Trophoblast cell (in vitro differentiated cells and primary cell): ENCODE results near the gene LLGL2.

Experiments
- DNase-seq, 2 donors: peaks; one replicate each; pipeline ENCODE4 v3.0.0-alpha.2; 2016
- H2AFZ ChIP-seq: 2 replicates; pipeline ENCODE4 v1.6.1; 2013; ENCODE audit warnings: low read length, moderate library complexity, mild to moderate bottlenecking; ENCODE audit not compliant: insufficient read depth, poor library complexity
- H2AK5ac ChIP-seq: 2 replicates; pipeline ENCODE4 v1.6.1; 2013; ENCODE audit warnings: mild to moderate bottlenecking, low read length
- H2BK120ac ChIP-seq: 2 replicates; pipeline ENCODE4 v1.6.1; 2013; ENCODE audit warnings: low read length, mild to moderate bottlenecking, moderate library complexity; ENCODE audit not compliant: insufficient read depth, poor library complexity
- H2BK12ac ChIP-seq: 2 replicates; pipeline ENCODE4 v1.6.1; 2013; ENCODE audit warnings: mild to moderate bottlenecking, low read length, moderate library complexity
- H2BK5ac ChIP-seq: 2 replicates; pipeline ENCODE4 v1.6.1; 2013; ENCODE audit warnings: low read length, low read depth, moderate library complexity, mild to moderate bottlenecking; ENCODE audit not compliant: poor library complexity
- H3K14ac ChIP-seq: 2 replicates; pipeline ENCODE4 v1.6.1; 2013; ENCODE audit warnings: mild to moderate bottlenecking, low read length
- H3K18ac ChIP-seq: 2 replicates; pipeline ENCODE4 v1.6.1; 2013; ENCODE audit warnings: mild to moderate bottlenecking, low read length
- H3K23ac ChIP-seq: 2 replicates; pipeline ENCODE4 v1.6.1; 2013; ENCODE audit warnings: low read length
- H3K27ac ChIP-seq: 2 replicates; pipeline ENCODE4 v1.5.1; 2013; ENCODE audit warnings: low read depth, mild to moderate bottlenecking, inconsistent platforms, low read length, moderate library complexity
- H3K27me3 ChIP-seq: 2 replicates; pipeline ENCODE4 v1.6.1; 2013; ENCODE audit warnings: inconsistent platforms, mild to moderate bottlenecking, low read length, moderate library complexity; ENCODE audit not compliant: insufficient read depth
- H3K36me3 ChIP-seq, 2 experiments: 1 replicate in 1 of 2; 2 replicates in 1 of 2; pipeline ENCODE4 v1.6.1; 2013; ENCODE audit warnings: low read length in 2 of 2, mild to moderate bottlenecking in 2 of 2, moderate library complexity in 1 of 2; ENCODE audit not compliant: insufficient read depth in 2 of 2, control insufficient read depth in 1 of 2
- H3K4ac ChIP-seq: 2 replicates; pipeline ENCODE4 v1.6.1; 2013; ENCODE audit warnings: low read depth, mild to moderate bottlenecking, low read length, moderate library complexity
- H3K4me1 ChIP-seq, 2 experiments: 1 replicate in 1 of 2; 2 replicates in 1 of 2; pipeline ENCODE4 v1.6.1; 2013; ENCODE audit warnings: low read length in 2 of 2, mild to moderate bottlenecking in 2 of 2, moderate library complexity in 1 of 2; ENCODE audit not compliant: insufficient read depth in 2 of 2, control insufficient read depth in 1 of 2
- H3K4me2 ChIP-seq: 2 replicates; pipeline ENCODE4 v1.6.1; 2013; ENCODE audit warnings: inconsistent platforms, mild to moderate bottlenecking, low read length, moderate library complexity
- H3K4me3 ChIP-seq: 2 replicates; pipeline ENCODE4 v1.5.1; 2013; ENCODE audit warnings: mild to moderate bottlenecking, low read depth, low read length, inconsistent platforms
- H3K79me1 ChIP-seq: one replicate; pipeline ENCODE4 v1.6.1; 2013; ENCODE audit warnings: low read length
- H3K79me2 ChIP-seq: 2 replicates; pipeline ENCODE4 v1.6.1; 2013; ENCODE audit warnings: low read length, mild to moderate bottlenecking; ENCODE audit not compliant: control insufficient read depth, insufficient read depth, poor library complexity
- H3K9ac ChIP-seq: 2 replicates; pipeline ENCODE4 v1.6.1; 2013; ENCODE audit warnings: mild to moderate bottlenecking, low read length
- H3K9me3 ChIP-seq: 2 replicates; pipeline ENCODE4 v1.6.1; 2013; ENCODE audit warnings: low read depth, mild to moderate bottlenecking, control low read depth, inconsistent platforms, low read length; ENCODE audit not compliant: insufficient read depth
- H4K12ac ChIP-seq: 2 replicates; pipeline ENCODE4 v1.6.1; 2013; ENCODE audit warnings: low read depth, mild to moderate bottlenecking, low read length, moderate library complexity
- H4K8ac ChIP-seq: 2 replicates; pipeline ENCODE4 v1.6.1; 2013; ENCODE audit warnings: low read depth, mild to moderate bottlenecking, low read length, moderate library complexity
- H4K91ac ChIP-seq: one replicate; pipeline ENCODE4 v1.6.1; 2013; ENCODE audit warnings: low read depth, mild to moderate bottlenecking, low read length, moderate library complexity
- WGBS: extraction: QIAGEN DNeasy Blood & Tissue Kit; methylation state at CpG from one replicate; pipeline ENCODE4 v1.1.7; 2013; ENCODE audit warnings: missing lambda C conversion rate; ENCODE audit not compliant: insufficient read length, insufficient coverage; ENCODE audit errors: extremely low coverage; 5-methylcytosine and 5-hydroxymethylcytosine counted together

LLGL2 gene

DNA sequence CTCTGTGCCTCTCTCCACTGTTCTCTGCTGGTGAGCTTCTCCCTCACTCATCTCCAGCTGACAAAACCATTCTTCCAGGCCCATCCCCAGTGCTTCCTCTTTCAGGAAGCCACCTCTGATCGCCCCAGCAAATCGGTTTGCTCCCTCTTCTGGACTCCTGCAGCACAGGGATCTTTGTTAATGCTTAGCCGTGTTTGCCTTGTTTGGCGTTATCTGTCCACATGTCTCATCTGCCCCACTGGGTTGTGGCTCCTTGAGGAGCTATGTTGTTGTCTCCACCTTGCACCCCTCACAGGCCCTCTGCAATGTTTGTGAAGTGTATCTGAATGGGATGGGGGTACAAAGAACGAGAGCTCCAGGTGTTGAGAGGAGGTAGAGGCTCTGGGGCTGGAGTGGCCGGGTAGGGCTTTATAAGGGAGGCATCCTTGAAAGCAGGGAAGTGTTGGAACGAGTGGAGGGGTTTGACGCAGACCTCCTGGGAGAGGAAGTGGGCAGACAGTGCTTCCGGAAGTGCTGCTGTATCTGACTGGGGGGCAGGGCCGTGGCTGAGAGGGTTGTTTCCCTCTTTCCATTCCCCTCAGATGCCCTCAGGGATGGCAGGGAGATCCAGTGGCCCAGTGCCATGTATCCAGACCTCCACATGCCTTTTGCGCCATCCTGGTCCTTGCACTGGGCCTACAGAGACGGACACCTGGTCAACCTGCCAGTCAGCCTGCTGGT lies 38.0 kb upstream of the LLGL2 start:
- no peak overlapping the region for H3K4me2 ChIP-seq
- H3K14ac ChIP-seq = no peak overlapping the region
- no peak overlapping the region for H3K4me3 ChIP-seq
- H2BK5ac ChIP-seq = no peak overlapping the region
- H3K23ac ChIP-seq = no peak overlapping the region
- no peak overlapping the region for H3K4ac ChIP-seq
- no peak overlapping the region for H3K18ac ChIP-seq
- H3K9me3 ChIP-seq = peaks cover 1% of the 10 kb centered on the region
- no peaks in the 10 kb centered on the region for H3K79me1 ChIP-seq
- H3K27ac ChIP-seq = no peak overlapping the region
- no peak for DNase-seq
- no peak overlapping the region for H2BK120ac ChIP-seq
- H4K12ac ChIP-seq = no peak overlapping the region
- no peak overlapping the region for H4K91ac ChIP-seq
- H3K27me3 ChIP-seq = no peaks in the 10 kb centered on the region
- no peak overlapping the region for H4K8ac ChIP-seq
- H2AFZ ChIP-seq = no peak overlapping the region
- no CpG with 5 or more reads among the region's 12 CpGs for WGBS
- no peak overlapping the region for H2AK5ac ChIP-seq
- no peaks in the 10 kb centered on the region for H3K79me2 ChIP-seq
- no peak overlapping the region for H3K9ac ChIP-seq
- H3K36me3 ChIP-seq = peaks cover 19 to 41% of the 10 kb centered on the region in 2 experiments
- H3K4me1 ChIP-seq = no peaks in the 10 kb centered on the region
- H2BK12ac ChIP-seq = no peak overlapping the region

- WGBS = no CpG with 5 or more reads among the region's 24 CpGs
- Histone ChIP-seq H3K79me1 (no peaks in the 10 kb centered on the region), H2BK12ac (no peak overlapping the region), H2AFZ (no peak overlapping the region), H3K27ac (no peak overlapping the region), H2AK5ac (no peak overlapping the region), H3K4ac (no peak overlapping the region), H3K23ac (no peak overlapping the region), H4K91ac (no peak overlapping the region), H3K4me3 (no peak overlapping the region), H2BK5ac (no peak overlapping the region), H4K12ac (no peak overlapping the region), H2BK120ac (no peak overlapping the region), H3K27me3 (no peaks in the 10 kb centered on the region), H4K8ac (no peak overlapping the region), H3K18ac (no peak overlapping the region), H3K79me2 (no peaks in the 10 kb centered on the region), H3K36me3 (peaks cover 33 to 52% of the 10 kb centered on the region in 2 experiments), H3K14ac (no peak overlapping the region), H3K4me1 (no peaks in the 10 kb centered on the region), H3K9me3 (peaks cover 1% of the 10 kb centered on the region), H3K4me2 (no peak overlapping the region), H3K9ac (no peak overlapping the region)
- no peak for DNase-seq
Observed at GRCh38 chr17:75488693-75489510, 36.6 kb upstream of the LLGL2 start.

DNA sequence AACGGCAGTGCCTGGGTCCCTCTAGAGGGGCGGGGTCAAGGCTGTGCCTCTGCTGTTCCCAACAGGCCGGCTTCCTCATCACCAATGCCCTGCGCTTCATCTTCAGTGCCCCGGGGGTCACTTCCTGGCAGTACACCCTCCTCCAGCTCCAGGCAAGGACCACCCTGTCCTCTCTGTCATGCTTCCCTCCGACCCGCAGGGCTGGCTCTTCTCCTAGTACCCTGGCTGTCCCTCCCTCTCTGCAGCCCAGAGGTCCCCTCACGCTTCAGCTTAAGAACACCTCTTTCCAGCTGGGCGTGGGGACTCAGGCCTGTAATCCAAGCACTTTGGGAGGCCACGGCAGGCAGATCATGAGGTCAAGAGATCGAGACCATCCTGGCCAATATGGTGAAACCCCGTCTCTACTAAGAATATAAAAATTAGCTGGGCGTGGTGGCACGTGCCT lies 36.0 kb upstream of the LLGL2 start:
- Histone ChIP-seq H4K91ac (no peak overlapping the region), H2AK5ac (no peak overlapping the region), H3K23ac (no peak overlapping the region), H3K79me1 (no peaks in the 10 kb centered on the region), H3K4me1 (no peaks in the 10 kb centered on the region), H2BK120ac (no peak overlapping the region), H2AFZ (no peak overlapping the region), H4K8ac (no peak overlapping the region), H3K4me2 (no peak overlapping the region), H3K14ac (no peak overlapping the region), H4K12ac (no peak overlapping the region), H2BK12ac (no peak overlapping the region), H2BK5ac (no peak overlapping the region), H3K9me3 (peaks cover 1% of the 10 kb centered on the region), H3K9ac (no peak overlapping the region), H3K4me3 (no peak overlapping the region), H3K27me3 (no peaks in the 10 kb centered on the region), H3K18ac (no peak overlapping the region), H3K4ac (no peak overlapping the region), H3K36me3 (peaks cover 39 to 58% of the 10 kb centered on the region in 2 experiments), H3K79me2 (no peaks in the 10 kb centered on the region), H3K27ac (no peak overlapping the region)
- no peak for DNase-seq
- no CpG with 5 or more reads among the region's 14 CpGs for WGBS

- Histone ChIP-seq H3K14ac (no peak overlapping the region), H3K18ac (no peak overlapping the region), H3K4me1 (no peaks in the 10 kb centered on the region), H2AK5ac (no peak overlapping the region), H3K23ac (no peak overlapping the region), H2BK5ac (no peak overlapping the region), H3K4me2 (no peak overlapping the region), H3K36me3 (peaks cover 46 to 64% of the 10 kb centered on the region in 2 experiments), H3K4ac (no peak overlapping the region), H3K79me1 (no peaks in the 10 kb centered on the region), H3K79me2 (no peaks in the 10 kb centered on the region), H3K27ac (no peak overlapping the region), H3K4me3 (no peak overlapping the region), H4K91ac (no peak overlapping the region), H2BK12ac (no peak overlapping the region), H3K9ac (no peak overlapping the region), H4K12ac (no peak overlapping the region), H3K27me3 (no peaks in the 10 kb centered on the region), H3K9me3 (peaks cover under 1% of the 10 kb centered on the region), H2AFZ (no peak overlapping the region), H2BK120ac (no peak overlapping the region), H4K8ac (no peak overlapping the region)
- WGBS = no CpG with 5 or more reads among the region's 14 CpGs
- DNase-seq = no peak
Observed at GRCh38 chr17:75490173-75490743, 35.2 kb upstream of the LLGL2 start.
